K562 (cell line): ENCODE data around the gene AGAP1. TPM values are rescaled to one million over a fixed set of nuclear protein-coding genes. Genes with fewer than 3 reads are reported as not detected.

Experiments used
- ATAC-seq: fragments of 200-7000 bp; cut with Tn5 transposase; 3 replicates; pipeline ENCODE4 v1.9.1; 2020; ENCODE audit warnings: moderate library complexity
- BruUV-seq: library from RNA; stranded (reverse); fragments of 400-500 nt; replicated peaks from 2 replicates; lab custom pipeline; 2021; lab: Mats Ljungman, UMichigan
- CTCF ChIA-PET: fragments of 300-600 bp; formaldehyde crosslinking; extraction: SDS; loops from one replicate; lab custom pipeline; 2021; ENCODE audit warnings: low intra/inter-chr PET ratio; lab: Yijun Ruan, JAX
- POLR2A ChIA-PET: fragments of 300-600, 350-650 bp; sonication (Branson Sonifier 250); formaldehyde crosslinking; extraction: SDS; loops from one replicate; lab custom pipeline; 2021; ENCODE audit warnings: antibody characterized with exemption, inconsistent platforms; lab: Yijun Ruan, JAX
- DNase-seq, 4 experiments: peaks; one replicate each; pipeline versions ENCODE4 v3.0.0 to v3.0.0-alpha.2; 2011 to 2018; ENCODE audit warnings: low spot score in 3 of 4, mixed read lengths in 3 of 4; ENCODE audit errors: extremely low read depth in 1 of 4
- FAIRE-seq: peaks from 2 replicates; lab custom pipeline; 2011; peaks lifted over from hg19 to GRCh38; lab: Jason Lieb, UNC
- H2AFZ ChIP-seq: 2 replicates; pipeline ENCODE4 v1.6.0; 2011; ENCODE audit warnings: low read depth, low read length, control low read depth, inconsistent platforms
- H3K27ac ChIP-seq: fragments of 200-600 bp; 3 replicates; pipeline ENCODE4 v1.8.0; 2011; ENCODE audit warnings: low read depth, mild to moderate bottlenecking, control low read depth, inconsistent platforms, low read length, moderate library complexity, mixed read lengths; ENCODE audit errors: extremely low read depth
- H3K27me3 ChIP-seq, 2 experiments: fragments of 300-600 bp in 1 of 2; 2 replicates in 1 of 2; 3 replicates in 1 of 2; pipeline versions ENCODE4 v1.6.0 to v1.8.0; 2011; ENCODE audit warnings: inconsistent platforms in 2 of 2, low read length in 2 of 2, mild to moderate bottlenecking in 1 of 2, mixed read lengths in 1 of 2, moderate library complexity in 1 of 2; ENCODE audit not compliant: control insufficient read depth in 2 of 2, insufficient read depth in 2 of 2
- H3K36me3 ChIP-seq: fragments of 300-600 bp; 3 replicates; pipeline ENCODE4 v1.8.0; 2011; ENCODE audit warnings: mild to moderate bottlenecking, low read length, inconsistent platforms; ENCODE audit not compliant: control insufficient read depth, insufficient read depth
- H3K4me1 ChIP-seq, 2 experiments: fragments of 200-600 bp in 1 of 2; replicated peaks in 1 of 2; 2 replicates in 1 of 2; 3 replicates in 1 of 2; pipeline versions ENCODE4 v1.5.1 to v1.8.0; 2011; ENCODE audit warnings: inconsistent platforms in 2 of 2, low read length in 2 of 2, mild to moderate bottlenecking in 1 of 2, mixed read lengths in 1 of 2, moderate library complexity in 1 of 2; ENCODE audit not compliant: control insufficient read depth in 2 of 2, insufficient read depth in 2 of 2
- H3K4me2 ChIP-seq: 2 replicates; pipeline ENCODE4 v1.6.1; 2011; ENCODE audit warnings: low read length, control low read depth, inconsistent platforms, mixed read lengths; ENCODE audit not compliant: insufficient read depth
- H3K4me3 ChIP-seq: fragments of 200-600 bp; sonication (generic), shearing (Covaris generic); 2 replicates; pipeline ENCODE4 v1.5.1; 2016; ENCODE audit warnings: control low read depth, inconsistent platforms
- H3K79me2 ChIP-seq: fragments of 200-600 bp; 3 replicates; pipeline ENCODE4 v1.8.0; 2011; ENCODE audit warnings: low read length, inconsistent platforms; ENCODE audit not compliant: control insufficient read depth, insufficient read depth
- H3K9ac ChIP-seq, 2 experiments: 2 replicates each; pipeline versions ENCODE4 v1.6.0 to v1.6.1; 2011; ENCODE audit warnings: low read depth in 2 of 2, low read length in 2 of 2, control low read depth in 1 of 2, inconsistent platforms in 1 of 2, mild to moderate bottlenecking in 1 of 2, mixed read lengths in 1 of 2; ENCODE audit not compliant: insufficient read depth in 1 of 2
- H3K9me1 ChIP-seq: one replicate; pipeline ENCODE4 v1.6.0; 2011; ENCODE audit warnings: inconsistent platforms, mild to moderate bottlenecking, low read length, moderate library complexity; ENCODE audit not compliant: control insufficient read depth, insufficient read depth
- H3K9me3 ChIP-seq: replicated peaks from 2 replicates; pipeline ENCODE4 v1.5.1; 2011; ENCODE audit warnings: low read depth, low read length, inconsistent platforms; ENCODE audit not compliant: control insufficient read depth, insufficient read depth
- H4K20me1 ChIP-seq: replicated peaks from 2 replicates; pipeline ENCODE4 v1.6.1; 2011; ENCODE audit warnings: low read length, inconsistent platforms, mixed read lengths; ENCODE audit not compliant: control insufficient read depth, insufficient read depth
- CAMTA2 ChIP-seq: fragments of 250-450 bp; sonication (Bioruptor Pico); conservative IDR thresholded peaks from 2 replicates; pipeline ENCODE4 v1.5.1; 2022
- CBX3 ChIP-seq, 2 experiments: IDR thresholded peaks; 1 replicate in 1 of 2; 2 replicates in 1 of 2; pipeline ENCODE4 v1.6.1; 2012; ENCODE audit warnings: inconsistent platforms in 2 of 2, low read length in 2 of 2, borderline replicate concordance in 1 of 2, control low read depth in 1 of 2
- CEBPG ChIP-seq, 3 experiments: fragments of 200-800 bp in 1 of 3; sonication (Bioruptor generic) in 1 of 3; sonication (generic) in 1 of 3; formaldehyde crosslinking in 1 of 3; IDR thresholded peaks in 2 of 3; conservative IDR thresholded peaks in 1 of 3; 2 replicates each; pipeline versions ENCODE4 v1.6.1 to v1.8.0; 2016 to 2022; ENCODE audit warnings: missing compliant biosample characterization in 2 of 3, missing genetic modification characterization in 2 of 3, mild to moderate bottlenecking in 1 of 3, missing genetic modification reagents in 1 of 3
- GATAD2B ChIP-seq: fragments of 450-650 bp; IDR thresholded peaks from 2 replicates; pipeline ENCODE4 v1.6.1; 2017; ENCODE audit warnings: mild to moderate bottlenecking, borderline replicate concordance
- MAFG ChIP-seq: fragments of 450-650 bp; conservative IDR thresholded peaks from 2 replicates; pipeline ENCODE4 v1.6.1; 2016; ENCODE audit warnings: missing genetic modification characterization, missing compliant biosample characterization
- MBD2 ChIP-seq: sonication (generic); IDR thresholded peaks from 2 replicates; pipeline ENCODE4 v1.6.1; 2016; ENCODE audit warnings: low read depth, borderline replicate concordance
- NR3C1 ChIP-seq: sonication (generic); formaldehyde crosslinking; IDR thresholded peaks from 2 replicates; pipeline ENCODE4 v1.8.1; 2022; ENCODE audit warnings: missing genetic modification reagents
- RBBP5 ChIP-seq: fragments of 200-600 bp; sonication (generic); IDR thresholded peaks from 2 replicates; pipeline ENCODE4 v1.6.1; 2012; ENCODE audit warnings: borderline replicate concordance, mild to moderate bottlenecking, low read length, control low read depth, inconsistent platforms; ENCODE audit not compliant: insufficient read depth, poor library complexity, severe bottlenecking
- SP1 ChIP-seq: sonication (generic); formaldehyde crosslinking; IDR thresholded peaks from 2 replicates; pipeline ENCODE4 v1.8.1; 2022; ENCODE audit warnings: mild to moderate bottlenecking, missing genetic modification reagents
- ZC3H8 ChIP-seq: fragments of 450-650 bp; IDR thresholded peaks from 2 replicates; pipeline ENCODE4 v1.6.1; 2017
- WGBS: fragments of 100-300 bp; shearing (Covaris generic); methylation state at CpG from one replicate; pipeline ENCODE4 v1.1.6; 2016; ENCODE audit warnings: low coverage, mixed read lengths; ENCODE audit not compliant: insufficient coverage; ENCODE audit errors: missing lambda C conversion rate; 5-methylcytosine and 5-hydroxymethylcytosine counted together
- in situ Hi-C: fragments of 300-500 bp; cut with MboI; formaldehyde crosslinking; loops from 4 replicates; pipeline ENCODE4 v1.15.0; 2018; ENCODE audit warnings: inconsistent platforms, mixed read lengths
- intact Hi-C: fragments of 100-400 bp; cut with micrococcal nuclease; formaldehyde crosslinking; loops from 2 replicates; pipeline ENCODE4 v1.14.2; 2022
- polyA plus RNA-seq, 8 experiments: library from polyadenylated mRNA; depleted of rRNA in 4 of 8; stranded (reverse) in 5 of 8; unstranded in 3 of 8; fragments of >200 nt; fragmentation: Nextera tagmentation in 2 of 8; fragmentation: Illumina TruSeq in 1 of 8; extraction: Ambion mirVana in 2 of 8; extraction: Trizol in 1 of 8; gene quantifications; 2 replicates each; pipeline versions ENCODE4 v1.2.1 to v1.2.3, GENCODE V29; 2011 to 2014; ENCODE audit warnings: inconsistent platforms in 1 of 8, missing spikeins in 1 of 8
- total RNA-seq, 7 experiments: library from RNA; depleted of rRNA in 6 of 7; stranded (reverse); fragments of >200 nt in 6 of 7; fragmentation: Illumina TruSeq in 2 of 7; extraction: Trizol in 2 of 7; gene quantifications; 2 replicates each; pipeline versions ENCODE4 v1.2.1 to v1.2.3, GENCODE V29; 2011 to 2021; ENCODE audit warnings: low replicate concordance in 1 of 7
- TF ChIP-seq, protein P1 (sequence below): fragments of 250-450 bp; sonication (Bioruptor Pico); IDR thresholded peaks from 2 replicates; pipeline ENCODE4 v1.4.0; 2020; ENCODE audit warnings: borderline replicate concordance
- TF ChIP-seq, protein P2 (sequence below): fragments of 250-450 bp; sonication (Bioruptor Pico); IDR thresholded peaks from 2 replicates; pipeline ENCODE4 v1.5.0; 2021
- TF ChIP-seq, protein P3 (sequence below): IDR thresholded peaks from 2 replicates; pipeline ENCODE4 v1.6.1; 2011; ENCODE audit warnings: borderline replicate concordance, low read depth, mild to moderate bottlenecking, moderate library complexity, low read length; ENCODE audit not compliant: insufficient read depth, poor library complexity, severe bottlenecking
- TF ChIP-seq, protein P4 (sequence below): sonication (generic); formaldehyde crosslinking; IDR thresholded peaks from 2 replicates; pipeline ENCODE4 v1.8.1; 2023; ENCODE audit warnings: mild to moderate bottlenecking, missing genetic modification reagents, moderate library complexity
- TF ChIP-seq, protein P5 (sequence below): fragments of 250-450 bp; sonication (Bioruptor Pico); IDR thresholded peaks from 2 replicates; pipeline ENCODE4 v1.8.0; 2021; ENCODE audit warnings: borderline replicate concordance, mild to moderate bottlenecking, moderate library complexity; ENCODE audit not compliant: poor library complexity, severe bottlenecking

The AGAP1 gene
- total and polyA plus RNA-seq, 9 of the 15 experiments (the other 6 are each of a cell fraction or from before 2014, with no cell fraction given): 1.3 to 24.0 (median 10.6) TPM

DNA sequence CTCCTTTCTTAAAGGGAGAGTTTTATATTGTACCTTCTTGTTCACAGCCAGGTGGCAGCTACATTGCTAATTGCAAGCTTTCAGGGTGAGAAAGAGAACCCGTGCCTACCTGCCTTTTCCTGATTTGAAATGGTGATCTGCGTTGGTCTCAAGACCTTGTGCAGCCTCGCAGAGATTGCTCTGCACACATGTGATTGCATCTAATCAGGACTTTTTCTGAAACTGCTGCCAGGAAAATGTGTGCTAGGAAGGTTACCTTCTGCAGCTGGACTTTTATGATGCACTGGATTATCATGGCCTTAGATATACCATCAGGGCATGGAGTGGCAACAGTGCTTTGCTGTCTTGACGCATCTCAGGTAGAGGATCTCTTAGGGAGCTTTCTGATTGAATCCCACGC, 45.1 kb downstream of the AGAP1 start:
- no peak overlapping the region for H3K27ac ChIP-seq
- H3K4me1 ChIP-seq: peaks cover 0 to 10% of the 10 kb centered on the region in 2 experiments; a peak in 2 of 5 replicates
- intact Hi-C loops (no loop called here), in situ Hi-C loops (no loop called here)
- no TSS peak for BruUV-seq
- no peaks in the 10 kb centered on the region for H3K36me3 ChIP-seq
- no peak overlapping the region for H2AFZ ChIP-seq
- no peak overlapping the region for H3K4me2 ChIP-seq
- ChIA-PET CTCF (no interaction called here), POLR2A (interaction anchor here (0.9 kb wide), 1 partner anchor 9 kb away, joined by 4 read pairs; no protein-coding TSS in a partner anchor)
- peaks cover 84% of the 10 kb centered on the region for H3K79me2 ChIP-seq
- 50% methylated on average over 5 of the region's 5 CpGs for WGBS
- H3K9me1 ChIP-seq: peaks cover under 1% of the 10 kb centered on the region
- H3K9me3 ChIP-seq: no peaks in the 10 kb centered on the region
- ATAC-seq (no peak), DNase-seq (no peak), FAIRE-seq (no peak)
- H3K4me3 ChIP-seq: no peak overlapping the region
- H3K9ac ChIP-seq: no peak overlapping the region
- H3K27me3 ChIP-seq: no peaks in the 10 kb centered on the region
- peaks cover 39% of the 10 kb centered on the region for H4K20me1 ChIP-seq
- TF ChIP-seq NR3C1 (CRISPR knock-in tag): no peak
- TF ChIP-seq, protein P1, sequence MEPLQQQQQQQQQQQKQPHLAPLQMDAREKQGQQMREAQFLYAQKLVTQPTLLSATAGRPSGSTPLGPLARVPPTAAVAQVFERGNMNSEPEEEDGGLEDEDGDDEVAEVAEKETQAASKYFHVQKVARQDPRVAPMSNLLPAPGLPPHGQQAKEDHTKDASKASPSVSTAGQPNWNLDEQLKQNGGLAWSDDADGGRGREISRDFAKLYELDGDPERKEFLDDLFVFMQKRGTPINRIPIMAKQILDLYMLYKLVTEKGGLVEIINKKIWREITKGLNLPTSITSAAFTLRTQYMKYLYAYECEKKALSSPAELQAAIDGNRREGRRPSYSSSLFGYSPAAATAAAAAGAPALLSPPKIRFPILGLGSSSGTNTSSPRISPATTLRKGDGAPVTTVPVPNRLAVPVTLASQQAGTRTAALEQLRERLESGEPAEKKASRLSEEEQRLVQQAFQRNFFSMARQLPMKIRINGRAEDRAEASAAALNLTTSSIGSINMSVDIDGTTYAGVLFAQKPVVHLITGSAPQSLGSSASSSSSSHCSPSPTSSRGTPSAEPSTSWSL: no peak
- no peak for TF ChIP-seq MBD2
- TF ChIP-seq CEBPG (CRISPR knock-in tag; IDR thresholded peaks at IDR 0.05): no peak
- no peak for TF ChIP-seq CEBPG (tag; conservative IDR thresholded peaks at IDR 0.05 in 1 of 2, IDR thresholded peaks at IDR 0.05 in 1 of 2)
- no peak for TF ChIP-seq CBX3 (IDR thresholded peaks at IDR 0.05; ENCODE audit: borderline replicate concordance in 1 of 2, low read length in 2 of 2)
- TF ChIP-seq SP1 (CRISPR knock-in tag): no peak
- TF ChIP-seq, protein P2, sequence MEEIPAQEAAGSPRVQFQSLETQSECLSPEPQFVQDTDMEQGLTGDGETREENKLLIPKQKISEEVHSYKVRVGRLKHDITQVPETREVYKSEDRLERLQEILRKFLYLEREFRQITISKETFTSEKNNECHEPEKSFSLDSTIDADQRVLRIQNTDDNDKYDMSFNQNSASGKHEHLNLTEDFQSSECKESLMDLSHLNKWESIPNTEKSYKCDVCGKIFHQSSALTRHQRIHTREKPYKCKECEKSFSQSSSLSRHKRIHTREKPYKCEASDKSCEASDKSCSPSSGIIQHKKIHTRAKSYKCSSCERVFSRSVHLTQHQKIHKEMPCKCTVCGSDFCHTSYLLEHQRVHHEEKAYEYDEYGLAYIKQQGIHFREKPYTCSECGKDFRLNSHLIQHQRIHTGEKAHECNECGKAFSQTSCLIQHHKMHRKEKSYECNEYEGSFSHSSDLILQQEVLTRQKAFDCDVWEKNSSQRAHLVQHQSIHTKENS (CRISPR knock-in tag): no peak
- TF ChIP-seq, protein P3, sequence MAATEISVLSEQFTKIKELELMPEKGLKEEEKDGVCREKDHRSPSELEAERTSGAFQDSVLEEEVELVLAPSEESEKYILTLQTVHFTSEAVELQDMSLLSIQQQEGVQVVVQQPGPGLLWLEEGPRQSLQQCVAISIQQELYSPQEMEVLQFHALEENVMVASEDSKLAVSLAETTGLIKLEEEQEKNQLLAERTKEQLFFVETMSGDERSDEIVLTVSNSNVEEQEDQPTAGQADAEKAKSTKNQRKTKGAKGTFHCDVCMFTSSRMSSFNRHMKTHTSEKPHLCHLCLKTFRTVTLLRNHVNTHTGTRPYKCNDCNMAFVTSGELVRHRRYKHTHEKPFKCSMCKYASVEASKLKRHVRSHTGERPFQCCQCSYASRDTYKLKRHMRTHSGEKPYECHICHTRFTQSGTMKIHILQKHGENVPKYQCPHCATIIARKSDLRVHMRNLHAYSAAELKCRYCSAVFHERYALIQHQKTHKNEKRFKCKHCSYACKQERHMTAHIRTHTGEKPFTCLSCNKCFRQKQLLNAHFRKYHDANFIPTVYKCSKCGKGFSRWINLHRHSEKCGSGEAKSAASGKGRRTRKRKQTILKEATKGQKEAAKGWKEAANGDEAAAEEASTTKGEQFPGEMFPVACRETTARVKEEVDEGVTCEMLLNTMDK: no peak
- TF ChIP-seq, protein P4, sequence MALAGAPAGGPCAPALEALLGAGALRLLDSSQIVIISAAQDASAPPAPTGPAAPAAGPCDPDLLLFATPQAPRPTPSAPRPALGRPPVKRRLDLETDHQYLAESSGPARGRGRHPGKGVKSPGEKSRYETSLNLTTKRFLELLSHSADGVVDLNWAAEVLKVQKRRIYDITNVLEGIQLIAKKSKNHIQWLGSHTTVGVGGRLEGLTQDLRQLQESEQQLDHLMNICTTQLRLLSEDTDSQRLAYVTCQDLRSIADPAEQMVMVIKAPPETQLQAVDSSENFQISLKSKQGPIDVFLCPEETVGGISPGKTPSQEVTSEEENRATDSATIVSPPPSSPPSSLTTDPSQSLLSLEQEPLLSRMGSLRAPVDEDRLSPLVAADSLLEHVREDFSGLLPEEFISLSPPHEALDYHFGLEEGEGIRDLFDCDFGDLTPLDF (CRISPR knock-in tag): no peak
- TF ChIP-seq GATAD2B: no peak
- no peak for TF ChIP-seq CAMTA2 (CRISPR knock-in tag)
- TF ChIP-seq MAFG: no peak
- TF ChIP-seq RBBP5: no peak
- no peak for TF ChIP-seq ZC3H8
- TF ChIP-seq, protein P5, sequence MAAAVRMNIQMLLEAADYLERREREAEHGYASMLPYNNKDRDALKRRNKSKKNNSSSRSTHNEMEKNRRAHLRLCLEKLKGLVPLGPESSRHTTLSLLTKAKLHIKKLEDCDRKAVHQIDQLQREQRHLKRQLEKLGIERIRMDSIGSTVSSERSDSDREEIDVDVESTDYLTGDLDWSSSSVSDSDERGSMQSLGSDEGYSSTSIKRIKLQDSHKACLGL (CRISPR knock-in tag): no peak
